ENCODE data around the gene CHST8. TPM values are rescaled to one million over a fixed set of nuclear protein-coding genes. Genes with fewer than 3 reads are reported as not detected.

The CHST8 gene
- total RNA-seq, 1 experiment from 2014 or later = 33.5 TPM

GRCh38 chr19:33724721-33725060 is 102.9 kb downstream of the CHST8 start:
- Mint-ChIP-seq H3K4me3 (no peak overlapping the region), H3K36me3 (peaks cover 3% of the 10 kb centered on the region; the same call in 1 of the 2 replicates), H3K9me3 (no peaks in the 10 kb centered on the region), H3K27me3 (ENCODE audit: low read depth) (no peaks in the 10 kb centered on the region), H3K4me1 (no peaks in the 10 kb centered on the region), H3K27ac (no peak overlapping the region)
- no peak for TF ChIP-seq ZNF512 (CRISPR knock-in tag; IDR thresholded peaks at IDR 0.05; ENCODE audit: borderline replicate concordance)
- no peak for TF ChIP-seq AR (CRISPR knock-in tag; IDR thresholded peaks at IDR 0.05)
- TF ChIP-seq ERG (CRISPR knock-in tag; IDR thresholded peaks at IDR 0.05) = no peak
- no peak for TF ChIP-seq FOXP4 (CRISPR knock-in tag; IDR thresholded peaks at IDR 0.05)
- TF ChIP-seq ZMAT4 (CRISPR knock-in tag; IDR thresholded peaks at IDR 0.05) = no peak
- no peak for TF ChIP-seq EMX1 (CRISPR knock-in tag; IDR thresholded peaks at IDR 0.05)
- TF ChIP-seq ATF1 (CRISPR knock-in tag; IDR thresholded peaks at IDR 0.05) = no peak
- TF ChIP-seq CREB1 (CRISPR knock-in tag; IDR thresholded peaks at IDR 0.05) = no peak
- no peak for TF ChIP-seq HMGXB4 (CRISPR knock-in tag; IDR thresholded peaks at IDR 0.05)
- TF ChIP-seq ETV6 (CRISPR knock-in tag; IDR thresholded peaks at IDR 0.05) = no peak
- TF ChIP-seq HMGA2 (CRISPR knock-in tag; IDR thresholded peaks at IDR 0.05) = no peak
- TF ChIP-seq STAT6 (CRISPR knock-in tag; conservative IDR thresholded peaks at IDR 0.05; ENCODE audit: low read depth) = no peak
- no peak for TF ChIP-seq TEAD4 (CRISPR knock-in tag; IDR thresholded peaks at IDR 0.05)
- no peak for TF ChIP-seq ATF6 (CRISPR knock-in tag; IDR thresholded peaks at IDR 0.05)
- no peak for TF ChIP-seq ZNF121 (CRISPR knock-in tag; IDR thresholded peaks at IDR 0.05)
- TF ChIP-seq USF2 (CRISPR knock-in tag; IDR thresholded peaks at IDR 0.05) = no peak
- no peak for TF ChIP-seq FOXK1 (CRISPR knock-in tag; IDR thresholded peaks at IDR 0.05)
- no peak for TF ChIP-seq RELA (CRISPR knock-in tag; IDR thresholded peaks at IDR 0.05; ENCODE audit: borderline replicate concordance)
- no peak for TF ChIP-seq ESRRA (CRISPR knock-in tag; IDR thresholded peaks at IDR 0.05; ENCODE audit: borderline replicate concordance)
- CTCF ChIA-PET = interaction anchor here (0.9 to 1.8 kb wide), 3 partner anchors 11 to 53 kb away, joined by 3 to 8 read pairs (median 3); no protein-coding TSS in a partner anchor
- DNase-seq (ENCODE audit: low spot score) (no peak), ATAC-seq (no peak)
- POLR2A ChIA-PET = no interaction called here

Data from WTC11 (cell line).